Peyer's patch (tissue), 4 donors: ENCODE measurements around the gene FFAR1. TPM values are rescaled to one million over a fixed set of nuclear protein-coding genes. Genes with fewer than 3 reads are reported as not detected.

Source experiments
- DNase-seq, 3 donors: peaks; one replicate each; pipeline ENCODE4 v3.0.0-alpha.2; 2017 to 2019
- H3K27ac ChIP-seq, 4 donors: fragments of 200-600 bp; sonication (generic); one replicate each; pipeline ENCODE4 v1.5.1; 2016 to 2019
- H3K27me3 ChIP-seq, 2 donors: fragments of 200-600 bp; sonication (generic); one replicate each; pipeline ENCODE4 v1.5.1; 2019
- H3K36me3 ChIP-seq, 3 donors: fragments of 200-600 bp; sonication (generic); one replicate each; pipeline ENCODE4 v1.5.1; 2016 to 2019
- H3K4me1 ChIP-seq, 4 donors: fragments of 200-600 bp; sonication (generic); one replicate each; pipeline ENCODE4 v1.5.1; 2016 to 2019
- H3K4me3 ChIP-seq, 4 donors: fragments of 200-600 bp; sonication (generic); 1 replicate in 3 of 4; 2 replicates in 1 of 4; pipeline ENCODE4 v1.5.1; 2016 to 2019; ENCODE audit warnings: mild to moderate bottlenecking in 1 of 4
- H3K9me3 ChIP-seq, 4 donors: fragments of 200-600 bp; sonication (generic); one replicate each; pipeline ENCODE4 v1.5.1; 2016 to 2019; ENCODE audit warnings: mild to moderate bottlenecking in 1 of 4
- POLR2A ChIP-seq, 2 donors: fragments of 450-650 bp; IDR thresholded peaks; one replicate each; pipeline ENCODE4 v1.5.1; 2017; ENCODE audit warnings: antibody characterized with exemption in 2 of 2, mild to moderate bottlenecking in 2 of 2, moderate library complexity in 2 of 2
- total RNA-seq, 4 donors: library from RNA; depleted of rRNA; stranded (reverse); fragments of >200 nt; gene quantifications; one replicate each; pipeline ENCODE4 v1.1.0, GENCODE V29; 2016
- TF ChIP-seq, protein P1 (sequence below), 6 experiments: fragments of 450-650 bp in 4 of 6; fragments of 200-600 bp in 2 of 6; sonication (generic) in 1 of 6; IDR thresholded peaks; one replicate each; pipeline ENCODE4 v1.5.1; 2017 to 2019; ENCODE audit warnings: antibody characterized with exemption in 6 of 6, mild to moderate bottlenecking in 3 of 6, moderate library complexity in 1 of 6

The FFAR1 gene
- total RNA-seq, 4 donors from 2014 or later: 0.66 to 1.6 TPM; not detected in 2

DNA sequence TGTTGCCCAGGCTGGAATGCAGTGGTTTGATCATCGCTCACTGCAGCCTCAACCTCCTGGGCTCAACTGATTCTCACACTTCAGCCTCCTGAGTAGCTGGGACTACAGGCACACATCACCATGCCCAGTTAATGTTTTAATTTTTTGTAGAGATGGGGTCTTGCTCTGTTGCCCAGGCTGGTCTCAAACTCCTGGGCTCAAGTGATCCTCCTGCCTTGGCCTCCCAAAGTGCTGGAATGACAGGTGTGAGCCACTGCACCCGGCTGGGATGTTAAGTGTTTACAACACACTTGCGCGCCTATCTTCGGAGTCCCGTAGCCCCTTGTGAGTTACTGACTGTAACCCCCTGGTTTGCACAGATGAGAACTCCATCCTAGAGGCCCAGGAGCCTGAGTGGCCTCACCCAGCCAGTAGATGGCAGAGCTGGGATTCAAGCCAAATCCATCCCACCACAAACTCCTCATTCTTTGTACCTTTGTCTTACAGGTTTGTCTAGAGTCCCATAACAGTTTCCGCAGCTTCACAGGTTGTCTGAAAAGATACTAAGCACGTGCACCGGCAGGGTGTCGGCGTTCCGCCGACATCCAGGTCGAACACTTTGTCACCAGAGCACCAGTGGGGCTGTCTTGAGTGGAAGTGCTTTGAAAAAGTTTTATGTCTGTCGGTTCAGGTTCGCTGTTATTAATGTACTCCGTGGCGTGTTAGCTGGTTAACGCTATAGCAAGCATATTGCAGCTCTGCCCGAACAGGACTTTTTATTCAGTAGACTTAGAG lies 41.0 kb upstream of the FFAR1 start:
- H3K9me3 ChIP-seq: no peaks in the 10 kb centered on the region
- no peak overlapping the region for H3K27ac ChIP-seq
- peak in 1 of 3 donors; percentile 39 for DNase-seq
- H3K4me3 ChIP-seq: no peak overlapping the region
- no peaks in the 10 kb centered on the region for H3K36me3 ChIP-seq
- no peaks in the 10 kb centered on the region for H3K27me3 ChIP-seq
- H3K4me1 ChIP-seq: no peaks in the 10 kb centered on the region
- TF ChIP-seq POLR2A (IDR thresholded peaks at IDR 0.05): no peak
- TF ChIP-seq, protein P1, sequence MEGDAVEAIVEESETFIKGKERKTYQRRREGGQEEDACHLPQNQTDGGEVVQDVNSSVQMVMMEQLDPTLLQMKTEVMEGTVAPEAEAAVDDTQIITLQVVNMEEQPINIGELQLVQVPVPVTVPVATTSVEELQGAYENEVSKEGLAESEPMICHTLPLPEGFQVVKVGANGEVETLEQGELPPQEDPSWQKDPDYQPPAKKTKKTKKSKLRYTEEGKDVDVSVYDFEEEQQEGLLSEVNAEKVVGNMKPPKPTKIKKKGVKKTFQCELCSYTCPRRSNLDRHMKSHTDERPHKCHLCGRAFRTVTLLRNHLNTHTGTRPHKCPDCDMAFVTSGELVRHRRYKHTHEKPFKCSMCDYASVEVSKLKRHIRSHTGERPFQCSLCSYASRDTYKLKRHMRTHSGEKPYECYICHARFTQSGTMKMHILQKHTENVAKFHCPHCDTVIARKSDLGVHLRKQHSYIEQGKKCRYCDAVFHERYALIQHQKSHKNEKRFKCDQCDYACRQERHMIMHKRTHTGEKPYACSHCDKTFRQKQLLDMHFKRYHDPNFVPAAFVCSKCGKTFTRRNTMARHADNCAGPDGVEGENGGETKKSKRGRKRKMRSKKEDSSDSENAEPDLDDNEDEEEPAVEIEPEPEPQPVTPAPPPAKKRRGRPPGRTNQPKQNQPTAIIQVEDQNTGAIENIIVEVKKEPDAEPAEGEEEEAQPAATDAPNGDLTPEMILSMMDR (IDR thresholded peaks at IDR 0.05): peak in 1 of 6 experiments; percentile 30

DNA sequence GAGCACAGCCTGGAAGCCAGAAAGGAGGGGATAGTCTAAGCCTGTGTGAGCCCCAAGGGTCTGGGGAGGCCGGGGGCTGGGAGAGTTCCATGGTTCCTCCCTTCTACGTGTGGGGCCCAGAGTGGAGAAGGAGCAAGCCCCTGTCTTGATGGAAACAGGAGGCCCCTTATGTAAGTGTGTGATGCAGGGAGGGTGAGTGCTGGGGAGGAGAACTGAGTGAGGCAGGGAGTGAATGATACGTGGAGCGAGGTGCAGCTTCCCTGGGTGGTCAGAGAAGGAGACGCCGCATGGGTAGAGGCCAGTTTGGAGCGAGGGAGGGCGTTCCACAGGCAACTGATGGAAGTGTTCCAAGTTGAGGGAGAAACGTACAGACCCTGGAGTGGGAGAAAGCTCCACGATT lies 39.8 kb upstream of the FFAR1 start:
- Histone ChIP-seq H3K27ac (no peak overlapping the region), H3K4me1 (no peaks in the 10 kb centered on the region), H3K9me3 (no peaks in the 10 kb centered on the region), H3K36me3 (no peaks in the 10 kb centered on the region), H3K4me3 (no peak overlapping the region), H3K27me3 (no peaks in the 10 kb centered on the region)
- TF ChIP-seq, protein P1 (IDR thresholded peaks at IDR 0.05): no peak
- no peak for TF ChIP-seq POLR2A (IDR thresholded peaks at IDR 0.05)
- DNase-seq: no peak

DNA sequence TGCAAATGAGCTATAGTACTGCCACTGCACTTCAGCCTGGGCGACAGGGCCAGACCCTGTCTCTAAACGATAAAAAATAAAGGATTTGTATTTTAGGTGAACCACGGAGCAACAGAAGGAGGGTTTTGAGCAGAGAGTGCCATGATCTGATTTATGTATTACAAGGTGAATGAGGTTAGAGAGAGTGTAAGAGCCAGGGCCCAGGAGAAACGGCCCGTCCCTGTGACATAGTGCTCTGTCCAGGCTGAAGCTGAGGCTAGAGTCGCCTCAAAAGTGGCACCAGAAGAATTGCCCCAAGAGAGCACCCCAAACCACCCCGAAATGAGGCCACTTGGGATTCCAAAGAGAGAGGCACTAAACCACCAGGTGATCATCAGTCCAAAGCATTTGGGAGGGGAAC lies 38.8 kb upstream of the FFAR1 start:
- H3K36me3 ChIP-seq: no peaks in the 10 kb centered on the region
- no peak overlapping the region for H3K27ac ChIP-seq
- H3K27me3 ChIP-seq: no peaks in the 10 kb centered on the region
- no peaks in the 10 kb centered on the region for H3K4me1 ChIP-seq
- H3K4me3 ChIP-seq: no peak overlapping the region
- no peak for DNase-seq
- H3K9me3 ChIP-seq: no peaks in the 10 kb centered on the region
- TF ChIP-seq, protein P1 (IDR thresholded peaks at IDR 0.05): no peak
- TF ChIP-seq POLR2A (IDR thresholded peaks at IDR 0.05): no peak

DNA sequence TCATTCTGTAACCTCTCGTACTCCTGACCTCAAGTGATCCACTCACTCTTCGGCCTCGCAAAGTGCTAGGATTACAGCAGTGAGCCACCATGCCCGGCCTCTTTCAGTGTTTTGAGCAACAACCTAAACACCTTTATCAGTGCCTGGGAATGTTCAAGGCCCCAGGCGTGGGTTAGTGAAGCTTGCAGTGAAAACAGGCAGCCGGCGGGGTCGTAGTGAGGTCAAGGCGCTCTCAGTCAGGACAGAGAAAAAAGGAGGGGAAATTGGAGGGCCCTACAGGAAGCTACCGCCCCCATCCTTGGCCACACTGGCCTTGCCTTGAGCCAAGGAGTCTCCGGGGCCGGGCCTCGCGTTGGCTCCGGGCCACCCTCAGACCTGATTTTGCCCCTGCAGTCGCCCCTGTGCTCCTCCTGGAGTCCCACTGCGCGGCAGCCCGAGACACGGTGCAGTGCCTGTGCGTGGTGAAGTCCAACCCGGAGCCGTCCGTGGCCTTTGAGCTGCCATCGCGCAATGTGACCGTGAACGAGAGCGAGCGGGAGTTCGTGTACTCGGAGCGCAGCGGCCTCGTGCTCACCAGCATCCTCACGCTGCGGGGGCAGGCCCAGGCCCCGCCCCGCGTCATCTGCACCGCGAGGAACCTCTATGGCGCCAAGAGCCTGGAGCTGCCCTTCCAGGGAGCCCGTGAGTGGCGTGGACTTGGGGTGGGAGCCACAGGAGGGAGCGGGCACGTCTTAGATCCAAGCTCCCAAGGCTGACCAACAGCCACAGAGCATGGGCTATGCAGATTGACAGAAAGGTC lies 38.0 kb upstream of the FFAR1 start:
- no peaks in the 10 kb centered on the region for H3K27me3 ChIP-seq

DNA sequence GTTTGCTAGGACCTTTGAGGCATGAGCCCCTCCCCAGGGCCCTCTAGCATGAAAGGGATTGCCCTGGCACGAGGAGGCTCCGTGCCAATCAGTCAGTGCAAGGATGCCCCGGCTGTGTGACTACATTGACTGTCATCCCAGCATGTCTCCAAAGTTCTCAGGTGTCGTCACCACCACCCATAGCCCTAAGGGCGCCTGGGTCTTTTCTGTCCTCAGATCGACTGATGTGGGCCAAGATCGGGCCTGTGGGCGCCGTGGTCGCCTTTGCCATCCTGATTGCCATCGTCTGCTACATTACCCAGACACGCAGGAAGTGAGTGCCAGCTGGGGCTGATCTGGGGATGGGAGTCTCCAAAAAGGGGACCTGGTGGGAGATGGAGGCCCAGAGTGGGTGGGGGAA lies 37.4 kb upstream of the FFAR1 start:
- H3K4me1 ChIP-seq: no peaks in the 10 kb centered on the region
- peak overlapping the region in 1 of 4 donors; percentile 22 for H3K27ac ChIP-seq
- TF ChIP-seq POLR2A (IDR thresholded peaks at IDR 0.05): no peak
- TF ChIP-seq, protein P1 (IDR thresholded peaks at IDR 0.05): no peak
- H3K9me3 ChIP-seq: no peaks in the 10 kb centered on the region
- H3K36me3 ChIP-seq: no peaks in the 10 kb centered on the region
- H3K27me3 ChIP-seq: no peaks in the 10 kb centered on the region
- no peak overlapping the region for H3K4me3 ChIP-seq
- DNase-seq: no peak

More for the DNA sequence above, 38.0 kb upstream of the FFAR1 start:
- Histone ChIP-seq H3K4me1 (no peaks in the 10 kb centered on the region), H3K27ac (peak overlapping the region in 2 of 4 donors; percentile 5 to 22), H3K9me3 (no peaks in the 10 kb centered on the region), H3K4me3 (no peak overlapping the region), H3K36me3 (no peaks in the 10 kb centered on the region)
- TF ChIP-seq, protein P1 (IDR thresholded peaks at IDR 0.05): no peak
- TF ChIP-seq POLR2A (IDR thresholded peaks at IDR 0.05): no peak
- DNase-seq: no peak
